Caki2 (cell line): ENCODE results near the gene CRK. TPM values are rescaled to one million over a fixed set of nuclear protein-coding genes. Genes with fewer than 3 reads are reported as not detected.

Source experiments
- DNase-seq: peaks from one replicate; pipeline ENCODE4 v3.0.0-alpha.2; 2015; ENCODE audit warnings: low read depth
- in situ Hi-C: cut with HindIII; loops from 2 replicates; pipeline ENCODE4 v1.10.0; 2016; ENCODE audit warnings: low sequenced_read_pairs, low pct_unique_long_range_greater_than_20kb, mixed read lengths
- total RNA-seq: library from RNA; depleted of rRNA; stranded (reverse); fragments of >200 nt; shearing (Covaris generic); gene quantifications from 2 replicates; pipeline ENCODE4 v1.2.3, GENCODE V29; 2014; ENCODE audit warnings: low replicate concordance; rRNA removed

Gene CRK
- total RNA-seq: 25.4 and 35.3 TPM in 2 replicates

DNA sequence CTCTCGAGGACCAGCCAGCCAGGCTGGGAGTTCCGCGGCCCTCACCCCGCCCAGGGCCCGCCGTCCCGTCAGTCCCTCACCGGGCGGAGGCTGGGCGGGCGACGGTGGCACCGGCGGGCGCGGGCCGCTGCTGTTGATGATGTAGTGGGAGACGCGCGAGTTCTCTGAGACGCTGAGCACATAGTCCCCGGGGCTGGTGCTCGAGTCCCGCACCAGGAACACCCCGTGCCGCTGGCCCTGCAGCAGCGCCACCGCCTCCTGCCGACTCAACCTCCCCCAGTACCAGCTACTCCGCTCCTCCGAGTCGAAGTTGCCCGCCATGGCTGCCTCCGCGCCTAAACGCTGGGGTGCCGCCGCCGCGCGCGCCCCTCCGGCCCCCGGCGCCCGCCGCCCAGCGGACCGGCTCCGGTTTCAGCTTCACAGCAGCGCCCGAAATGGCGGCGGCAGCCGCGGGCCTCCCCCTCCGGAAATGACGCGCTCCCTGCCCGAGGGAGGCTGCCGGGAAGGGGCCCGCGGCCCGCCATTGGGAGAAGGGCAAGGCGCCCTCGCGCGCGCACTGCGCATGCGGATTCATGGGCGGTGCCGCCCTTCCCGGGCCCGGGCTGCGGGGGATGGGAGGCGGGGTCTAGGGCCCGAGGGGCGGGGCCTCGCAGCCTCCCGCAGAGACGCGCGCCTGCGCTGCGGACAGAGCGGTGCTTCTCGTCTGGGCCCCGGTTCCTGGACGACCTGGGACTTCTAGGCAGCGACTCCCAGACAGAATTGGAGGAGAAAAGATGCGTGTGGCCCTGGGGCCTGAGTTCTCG, at the start of gene CRK:
CRK (minus strand) TSS at position 436 of the 803 bp plus-strand sequence; CDS start at position 321, 115 bp downstream.
- DNase-seq: peak; percentile 91
- in situ Hi-C loops: no loop called here

DNA sequence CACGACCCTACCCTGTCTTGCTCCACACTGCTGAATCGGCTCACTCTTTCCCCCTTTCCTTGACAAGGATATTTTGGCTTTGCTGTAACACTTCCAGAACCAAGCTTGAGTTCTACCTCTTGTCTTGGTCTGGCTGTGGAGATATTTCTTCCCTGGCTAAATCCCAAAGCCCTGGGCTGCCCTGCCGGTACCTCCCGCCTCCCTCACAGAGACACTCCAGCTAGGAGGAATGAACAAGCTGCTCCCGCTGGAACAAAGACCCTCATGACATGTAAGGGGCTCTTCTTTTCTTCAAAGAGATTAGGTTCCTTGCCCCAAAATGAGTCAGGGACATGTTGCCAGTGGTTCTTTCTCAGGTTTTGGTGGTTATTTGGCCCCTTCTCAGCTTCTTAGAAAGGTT, 49.6 kb upstream of the CRK start:
- in situ Hi-C loops: no loop called here

DNA sequence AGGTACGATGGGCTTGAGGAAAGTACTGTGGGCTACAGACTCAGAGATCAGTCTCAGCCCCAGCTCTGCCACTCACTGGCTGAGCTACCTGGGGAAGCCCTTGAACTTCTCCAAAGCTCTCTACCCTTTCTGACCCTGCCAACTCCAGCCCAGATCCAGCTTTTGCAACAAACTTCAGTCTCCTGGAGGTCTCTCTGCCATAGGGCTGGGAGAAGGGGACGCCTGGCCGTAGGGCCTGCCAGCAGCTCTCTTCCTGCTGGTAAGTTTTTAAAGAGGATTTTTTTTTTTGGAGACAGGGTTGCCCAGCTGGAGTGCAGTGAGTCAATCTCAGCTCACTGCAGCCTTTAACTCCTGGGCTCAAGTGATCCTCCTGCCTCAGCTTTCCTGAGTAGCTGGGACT, 48.8 kb upstream of the CRK start:
- in situ Hi-C loops: no loop called here
- DNase-seq: no peak

More for the DNA sequence above, 49.6 kb upstream of the CRK start:
- no peak for DNase-seq

DNA sequence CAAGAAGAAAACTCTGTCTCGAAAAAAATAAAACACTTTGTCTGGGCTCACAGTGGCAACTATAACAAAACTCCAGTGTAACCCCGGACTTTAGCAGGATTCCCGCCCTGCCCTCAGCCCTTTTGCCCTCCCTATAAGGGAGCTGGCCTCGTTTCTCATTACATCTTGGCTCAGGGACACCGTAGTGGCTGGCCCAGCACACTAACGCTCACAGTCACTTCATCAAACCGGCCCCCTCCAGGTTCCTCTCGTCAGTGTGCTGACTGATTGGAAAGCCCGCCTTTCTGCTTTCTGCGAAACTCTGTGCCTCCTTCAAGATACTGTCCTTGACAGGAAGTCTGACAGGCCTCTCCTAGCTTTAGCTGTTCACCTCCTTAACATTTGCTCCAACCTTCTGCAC, 47.7 kb upstream of the CRK start:
- in situ Hi-C loops: no loop called here
- DNase-seq: no peak

DNA sequence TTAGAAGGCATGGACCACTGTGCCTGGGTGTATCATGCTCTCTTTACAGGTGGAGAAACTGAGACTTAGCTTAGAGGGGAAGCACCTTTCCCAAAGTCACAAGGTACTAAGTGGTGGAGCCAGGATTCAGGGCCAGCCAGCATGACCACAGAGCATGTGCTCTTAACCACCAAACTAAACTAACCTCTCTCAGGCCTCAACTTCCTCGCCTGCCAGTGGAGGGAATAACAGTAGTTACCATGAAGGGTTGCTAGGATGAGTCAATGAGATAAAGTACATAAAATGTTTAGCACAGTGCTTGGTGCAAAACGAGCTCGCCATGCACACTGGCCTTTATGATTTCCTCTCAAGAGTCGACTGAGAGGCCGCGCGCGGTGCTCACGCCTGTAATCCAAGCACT, 42.8 kb upstream of the CRK start:
- in situ Hi-C loops: no loop called here
- peak; percentile 46 for DNase-seq

DNA sequence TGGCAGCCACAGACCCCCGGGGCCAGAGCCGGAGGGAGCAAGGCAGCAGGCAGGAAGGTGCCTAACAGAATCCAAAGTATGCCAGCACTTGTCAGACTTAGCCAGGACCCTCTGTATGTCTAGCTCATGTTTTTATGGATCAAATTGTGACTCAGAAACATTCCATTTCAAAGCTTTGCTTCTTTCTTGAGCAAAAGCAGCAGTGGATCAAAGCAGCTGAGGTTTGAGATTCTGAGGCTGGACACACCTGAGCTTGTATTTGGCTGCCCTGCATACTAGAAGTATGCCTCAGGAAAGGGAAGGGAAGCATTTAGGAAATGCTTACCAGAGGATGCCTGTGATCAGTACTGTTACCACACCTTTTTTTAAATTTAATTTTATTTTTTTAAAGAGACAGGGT, 42.2 kb upstream of the CRK start:
- in situ Hi-C loops: no loop called here
- DNase-seq: no peak

DNA sequence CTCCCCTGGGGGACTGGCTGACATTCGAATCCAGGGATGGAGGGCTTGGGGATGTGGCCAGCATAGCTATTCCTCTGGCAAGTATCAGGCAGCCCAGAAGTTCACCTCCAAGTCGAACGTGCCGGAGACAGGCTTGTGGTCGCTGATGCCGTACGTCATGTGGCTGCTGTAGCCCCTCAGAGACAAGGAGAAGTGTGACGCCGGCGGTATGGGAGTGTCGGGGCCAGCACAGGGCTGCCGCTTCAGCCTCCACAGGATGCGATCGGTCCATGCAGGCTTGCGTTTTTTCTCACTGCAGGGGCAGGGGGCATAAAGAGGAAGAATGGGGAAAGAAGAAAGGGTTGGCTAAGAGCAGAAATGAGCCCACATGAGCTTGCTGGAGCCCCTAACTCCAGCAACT, 41.8 kb upstream of the CRK start:
- DNase-seq: no peak

DNA sequence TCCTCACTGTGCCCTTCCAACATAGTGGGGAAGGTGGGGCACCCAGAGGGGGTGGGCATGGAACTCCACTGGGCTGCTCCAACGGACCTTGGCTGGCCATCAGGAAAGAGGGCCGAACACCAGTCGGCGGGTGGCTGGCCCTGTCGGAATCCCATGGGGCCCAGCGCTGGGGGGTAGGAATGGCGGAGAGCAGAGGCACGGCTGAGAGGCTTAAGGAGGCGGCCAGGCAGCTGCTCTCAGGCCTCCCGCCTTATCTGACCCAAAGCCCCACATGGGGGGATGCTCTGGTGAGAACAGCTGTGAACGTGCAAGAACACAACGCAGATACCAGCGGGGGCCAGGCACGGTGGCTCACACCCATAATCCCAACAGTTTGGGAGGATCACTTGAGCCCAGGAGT, 40.8 kb upstream of the CRK start:
- in situ Hi-C loops: no loop called here

More for the DNA sequence above, 41.8 kb upstream of the CRK start:
- in situ Hi-C loops: no loop called here

DNA sequence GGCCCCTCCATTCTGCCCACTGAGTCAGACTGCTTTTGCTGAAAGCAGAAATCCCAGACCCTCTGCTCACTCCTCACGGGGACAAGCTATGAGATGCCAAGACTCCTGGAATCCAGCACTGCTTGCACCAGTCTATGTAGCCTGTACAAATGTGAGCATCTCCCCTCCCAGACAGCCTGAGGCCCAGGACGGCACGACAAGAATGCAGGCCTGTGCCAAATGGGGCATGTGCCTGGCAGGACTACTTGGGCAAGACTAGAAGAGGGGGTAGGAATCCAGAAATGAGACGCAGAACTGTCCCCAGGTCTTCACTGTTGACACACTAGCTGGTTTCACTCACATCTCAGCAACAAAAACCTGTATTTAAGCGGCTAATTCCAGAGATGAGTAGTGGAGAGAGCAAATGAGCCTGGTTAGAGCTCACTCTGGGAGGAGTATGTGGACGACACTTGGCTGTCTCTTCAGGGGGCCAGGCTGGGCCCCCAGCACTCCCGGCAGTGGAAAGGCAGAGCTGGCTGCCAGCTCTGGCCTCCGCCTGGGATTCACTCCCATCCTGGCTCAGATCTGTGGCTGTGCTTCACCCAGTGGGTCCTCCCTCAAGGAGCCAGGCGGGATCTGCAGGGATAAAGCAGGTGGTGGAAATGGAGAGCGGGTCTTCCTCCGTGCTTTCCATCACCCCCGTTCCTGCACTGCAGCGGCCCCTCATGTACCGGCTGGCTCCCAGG, 39.4 kb upstream of the CRK start:
- in situ Hi-C loops: no loop called here
- DNase-seq: no peak

More for the DNA sequence above, 40.8 kb upstream of the CRK start:
- no peak for DNase-seq

DNA sequence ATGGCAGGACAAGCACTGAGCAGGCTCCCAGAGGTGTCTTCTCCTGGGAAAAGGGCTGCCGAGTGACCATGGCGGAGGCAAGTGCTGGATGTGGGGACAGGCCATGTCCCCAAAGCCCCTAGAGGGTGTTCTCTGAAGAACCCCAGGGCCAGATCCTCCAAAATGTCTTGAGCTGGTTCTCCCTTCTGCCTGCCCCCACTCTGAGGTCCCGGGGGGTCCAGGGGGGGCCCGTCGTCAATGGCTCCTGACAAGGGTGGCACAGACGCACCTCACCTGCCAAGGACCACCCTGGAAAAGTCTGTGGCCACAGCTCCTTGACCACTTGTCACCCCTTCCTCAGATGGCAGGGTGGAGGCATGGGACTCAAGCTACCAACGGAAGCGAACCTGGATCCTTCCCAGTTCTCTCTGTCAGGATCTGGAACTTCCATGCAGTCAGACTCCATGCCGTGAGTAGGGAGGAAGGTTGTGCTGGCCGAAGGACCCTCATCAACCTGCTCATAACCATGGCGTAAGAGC, 38.8 kb upstream of the CRK start:
- in situ Hi-C loops: no loop called here
- DNase-seq: no peak

DNA sequence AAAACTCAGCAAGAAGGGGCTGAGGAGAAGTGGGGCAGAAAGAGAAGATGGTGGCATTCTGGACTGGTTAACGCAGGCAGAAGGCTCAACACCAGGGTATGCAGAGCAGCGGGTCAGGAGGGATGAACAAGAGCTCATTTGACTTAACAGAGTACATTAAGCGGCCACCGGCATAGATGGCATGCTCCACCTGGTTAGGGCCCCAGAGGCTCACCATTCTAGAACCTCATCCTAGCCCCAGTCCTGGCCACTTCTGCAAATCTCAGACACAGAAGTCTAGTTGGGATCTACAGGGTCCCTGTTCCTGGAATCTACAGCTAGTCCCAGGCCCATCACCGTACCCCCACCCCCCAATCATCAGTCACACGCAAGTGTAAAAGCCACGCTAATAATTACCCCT, 38.2 kb upstream of the CRK start:
- in situ Hi-C loops: no loop called here
- no peak for DNase-seq

DNA sequence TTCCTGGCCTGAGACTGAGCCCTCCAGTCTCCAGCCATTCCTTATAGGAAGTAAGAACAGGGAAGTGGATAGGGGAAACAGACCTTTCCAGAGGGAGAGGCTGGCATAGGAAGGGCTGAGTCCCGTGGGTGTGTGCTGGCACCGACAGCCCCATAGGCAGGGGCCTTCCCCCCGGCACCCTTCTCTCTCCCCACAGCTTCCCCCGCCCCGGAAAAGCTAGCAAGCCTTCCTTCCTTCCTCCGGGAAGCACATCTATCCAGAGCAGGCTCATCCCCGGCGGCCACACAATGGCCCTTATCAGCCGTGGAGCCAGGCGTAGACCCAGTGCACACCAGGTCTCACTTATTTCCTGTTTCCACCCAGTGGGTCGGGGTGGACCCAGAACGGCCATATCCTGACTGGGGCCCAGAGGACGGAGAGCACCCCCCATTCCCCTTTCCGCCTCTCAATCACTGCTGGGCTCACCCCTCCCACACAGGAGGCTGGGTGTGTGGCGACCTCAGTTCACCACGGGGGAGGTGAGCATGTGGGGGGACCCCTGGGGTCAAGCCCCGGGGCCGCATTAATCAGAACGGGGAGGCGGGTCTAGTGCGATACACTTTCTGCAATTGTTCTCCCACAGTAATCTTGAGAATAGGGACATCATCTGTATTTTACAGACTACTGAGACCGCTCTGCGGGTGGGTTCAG, 37.4 kb upstream of the CRK start:
- DNase-seq: no peak
- in situ Hi-C loops: no loop called here

DNA sequence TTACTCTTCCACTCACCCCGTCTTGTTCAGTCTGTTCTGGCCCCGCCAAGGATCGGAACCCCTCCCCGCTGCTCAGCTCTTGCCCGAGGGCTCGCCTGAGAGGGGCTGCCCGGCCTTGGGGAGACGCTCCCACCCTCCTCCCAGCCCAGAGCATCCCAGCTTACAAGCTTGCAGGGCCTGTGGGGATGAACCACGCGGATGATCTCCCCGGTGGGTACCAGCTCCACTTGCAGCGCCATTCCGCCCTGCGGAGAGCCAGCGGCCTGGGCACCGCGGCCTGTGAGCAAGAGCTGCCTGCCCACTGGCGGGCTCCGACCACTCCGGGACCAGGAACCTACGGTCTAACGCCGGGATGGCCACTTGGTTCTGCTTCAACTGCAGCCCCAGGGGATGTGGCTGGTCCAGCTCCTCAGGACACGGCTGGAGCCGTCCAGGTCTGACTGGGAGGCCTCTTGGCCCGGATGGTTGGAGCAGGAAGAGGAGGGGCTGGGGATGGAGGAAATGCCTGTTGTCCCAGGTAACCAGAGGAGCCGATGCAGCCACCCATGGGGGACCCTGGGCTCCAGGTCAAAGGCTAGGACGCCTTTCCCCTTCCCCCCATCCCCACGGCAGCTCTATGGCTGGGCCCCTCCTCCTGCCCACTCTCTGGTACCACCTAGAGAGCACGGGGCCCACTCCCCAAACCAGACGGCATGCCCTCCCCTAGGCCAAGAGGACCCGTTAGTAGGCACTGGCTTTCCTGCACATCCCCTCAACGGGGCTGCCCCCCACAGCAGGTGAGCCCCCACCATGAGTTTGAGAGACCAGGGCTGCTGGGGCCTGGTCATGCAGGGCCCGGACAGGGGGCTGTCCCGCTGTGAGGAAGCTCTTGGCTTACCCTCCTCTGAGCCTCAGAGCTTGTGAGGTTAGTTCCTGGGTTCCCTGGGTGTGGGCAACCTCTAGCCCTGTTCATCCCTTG, 36.5 kb upstream of the CRK start, which contains the start of gene MYO1C:
MYO1C (minus strand) TSS at position 438 of the 958 bp plus-strand sequence; CDS start at position 239, 199 bp downstream.
- DNase-seq: no peak
- in situ Hi-C loops: no loop called here

DNA sequence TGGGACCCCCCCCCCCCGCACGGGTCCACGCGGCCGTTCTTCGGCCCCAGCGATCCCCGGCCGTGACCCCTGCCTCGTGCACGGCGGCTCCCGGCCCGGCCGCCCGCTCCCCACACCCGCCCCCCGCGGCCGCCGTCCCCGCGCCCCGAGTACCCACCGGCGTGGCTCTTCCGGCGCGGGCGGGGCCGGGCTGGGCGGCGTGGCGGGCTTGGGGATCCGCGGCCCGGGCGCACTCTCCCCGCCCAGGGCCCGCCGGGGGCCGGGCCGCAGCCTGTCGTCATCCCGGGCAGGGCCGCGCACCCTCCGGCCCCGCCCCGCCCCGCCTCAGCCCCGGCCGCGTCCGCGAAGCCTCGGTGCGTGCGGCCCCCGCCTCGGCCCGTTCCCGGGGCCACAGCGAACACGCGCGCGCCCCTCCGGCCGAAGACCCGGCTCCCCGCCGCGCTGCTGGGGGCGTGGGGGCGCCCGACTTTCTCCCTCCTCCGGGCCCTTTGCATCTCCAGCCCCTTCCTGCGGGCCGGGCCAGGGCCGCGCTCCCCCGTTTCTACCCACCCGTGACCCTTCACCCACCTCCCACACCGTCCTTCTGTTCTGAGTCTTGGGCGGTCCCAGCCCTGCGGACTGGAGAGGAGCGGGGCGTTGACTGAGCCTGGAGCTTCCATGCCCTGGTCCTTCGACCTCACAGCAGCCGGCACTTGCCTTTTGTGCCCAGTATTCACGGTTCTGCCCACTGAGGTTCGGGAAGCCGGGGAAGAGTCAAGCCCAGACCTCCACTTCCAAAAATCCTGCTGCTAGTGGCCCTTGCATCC, 35.6 kb upstream of the CRK start:
- in situ Hi-C loops: no loop called here
- DNase-seq: no peak

DNA sequence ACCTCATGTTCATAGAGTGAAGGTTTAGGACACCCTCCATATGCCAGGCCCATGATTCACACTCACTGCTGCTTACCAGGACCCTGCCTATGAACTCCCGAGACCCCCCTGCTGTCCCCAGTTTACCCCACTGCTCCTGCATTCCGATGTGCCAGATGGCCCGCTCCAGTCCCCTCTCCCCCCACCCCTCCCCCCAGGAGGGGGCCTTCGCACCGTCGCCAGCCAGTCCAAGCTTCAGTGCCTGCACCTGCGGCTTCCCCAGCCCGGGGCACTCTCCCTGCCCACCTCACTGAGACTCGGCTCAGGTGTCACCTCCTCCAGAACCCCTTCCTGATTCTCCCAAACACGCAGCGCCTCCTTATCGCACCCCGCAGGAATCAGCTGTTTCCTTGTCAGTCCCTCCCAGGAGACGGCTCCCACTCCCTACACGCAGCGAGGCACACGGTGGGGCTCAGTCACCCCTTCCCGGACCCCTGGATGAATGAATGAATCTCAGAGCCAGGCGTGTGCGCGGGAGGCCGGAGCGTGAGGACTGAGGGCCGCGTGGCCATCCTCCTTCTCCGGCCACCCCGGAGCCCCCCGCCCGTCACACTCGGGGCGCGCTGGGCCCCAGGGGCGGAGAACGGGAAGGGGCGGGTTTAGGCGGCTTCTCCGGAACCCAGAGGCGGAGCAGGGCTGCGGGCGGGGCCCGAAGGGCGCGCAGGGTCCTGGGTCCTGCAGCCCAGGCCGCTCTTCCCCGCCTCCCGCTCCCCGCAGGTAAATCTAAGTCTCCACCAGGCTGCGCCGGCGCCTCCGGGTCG, 34.8 kb upstream of the CRK start:
- peak; percentile 41 for DNase-seq
- in situ Hi-C loops: no loop called here

DNA sequence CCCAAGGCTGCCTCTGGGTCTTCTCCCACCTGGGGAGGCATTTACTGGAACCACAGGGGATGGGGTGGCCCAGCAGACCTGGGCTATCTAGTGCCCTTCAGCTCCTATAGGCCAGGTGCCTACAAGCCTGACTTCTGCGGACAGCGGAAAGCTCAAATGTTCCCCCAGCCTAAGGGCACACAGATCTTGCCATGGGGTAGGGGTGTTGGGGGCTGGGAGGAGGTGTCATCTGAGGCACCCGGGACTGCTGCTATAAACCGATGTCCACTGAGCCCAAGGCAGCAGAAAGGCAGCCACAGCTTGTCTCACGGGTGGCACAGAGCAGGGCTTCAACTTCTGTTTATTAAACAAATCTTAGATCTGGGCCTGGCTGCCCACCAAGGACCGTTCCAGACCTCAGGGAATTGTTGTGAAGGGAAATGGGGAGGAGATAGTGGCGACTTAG, 32.8 kb upstream of the CRK start:
- no peak for DNase-seq
- in situ Hi-C loops: no loop called here
